Left hindlimb (tissue), 1 donor: ENCODE data around the gene PRDM13.
"Not testable (repeated sequence)": the region's sequence is repeated elsewhere in the genome, so short reads cannot be mapped to it uniquely, and the experiment has no call there.

Experiments
- DNase-seq: peaks from one replicate; pipeline ENCODE4 v3.0.0-alpha.2; 2018

PRDM13 gene

GRCh38 chr6:99638358-99638757 is 31.7 kb downstream of the PRDM13 start:
- not testable (repeated sequence) for DNase-seq

- no peak for DNase-seq
Observed at GRCh38 chr6:99641270-99641669, 34.6 kb downstream of the PRDM13 start.

- DNase-seq: no peak
Observed at GRCh38 chr6:99645986-99646385, 39.4 kb downstream of the PRDM13 start.

- DNase-seq: not testable (repeated sequence)
Observed at GRCh38 chr6:99650091-99650571, 43.5 kb downstream of the PRDM13 start.

GRCh38 chr6:99660206-99660605 is 53.6 kb downstream of the PRDM13 start:
- DNase-seq: no peak

- no peak for DNase-seq
Observed at GRCh38 chr6:99661870-99662269, 55.2 kb downstream of the PRDM13 start.

GRCh38 chr6:99662616-99663015 is 56.0 kb downstream of the PRDM13 start:
- DNase-seq: no peak
